Activated CD8-positive, alpha-beta T cell treated with anti-CD3 and anti-CD28 coated beads, Interleukin-2, amount 10 ng/mL, durations not matched to agents 7 days and 5 days (primary cell): ENCODE measurements around the gene CCL20. TPM values are rescaled to one million over a fixed set of nuclear protein-coding genes. Genes with fewer than 3 reads are reported as not detected.
A peak's percentile ranks its signal among the peaks of the same experiment; 100 is the strongest.

ENCODE experiments used
- ATAC-seq: fragments of 150-1000 bp; cut with Tn5 transposase; one replicate; pipeline ENCODE4 v1.10.0; 2021; ENCODE audit warnings: moderate library complexity
- CTCF ChIA-PET: fragments of 350-600 bp; sonication (Branson Sonifier 250); formaldehyde crosslinking; loops from one replicate; lab custom pipeline; 2021; ENCODE audit warnings: antibody characterized with exemption; lab: Charles Lee
- POLR2A ChIA-PET: fragments of 350-600 bp; sonication (Branson Sonifier 250); formaldehyde crosslinking; loops from one replicate; lab custom pipeline; 2021; ENCODE audit warnings: antibody characterized with exemption; lab: Charles Lee
- DNase-seq: peaks from one replicate; pipeline ENCODE4 v3.0.0-alpha.2; 2020
- H3K27ac Mint-ChIP-seq: one replicate; pipeline ENCODE4 v1.8.0; 2021; ENCODE audit warnings: mild to moderate bottlenecking, mixed read lengths
- H3K27me3 Mint-ChIP-seq: one replicate; pipeline ENCODE4 v1.8.0; 2021; ENCODE audit warnings: low read depth, mixed read lengths
- H3K36me3 Mint-ChIP-seq: one replicate; pipeline ENCODE4 v1.8.0; 2021; ENCODE audit warnings: low read depth, mixed read lengths
- H3K4me1 Mint-ChIP-seq: one replicate; pipeline ENCODE4 v1.8.0; 2021; ENCODE audit warnings: low read depth, mixed read lengths
- H3K4me3 Mint-ChIP-seq: one replicate; pipeline ENCODE4 v1.8.0; 2021; ENCODE audit warnings: mild to moderate bottlenecking, mixed read lengths
- H3K9me3 Mint-ChIP-seq: one replicate; pipeline ENCODE4 v1.8.0; 2022; ENCODE audit warnings: mixed read lengths; ENCODE audit not compliant: insufficient read depth
- total RNA-seq, 2 experiments: library from RNA; stranded (reverse); gene quantifications; one replicate each; pipeline ENCODE4 v1.2.3, GENCODE V29; 2021

CCL20 gene
- total RNA-seq, 2 experiments from 2014 or later: not detected

GRCh38 chr2:227848146-227848545 is 34.5 kb downstream of the CCL20 start:
- Mint-ChIP-seq H3K27me3 (peaks cover 4% of the 10 kb centered on the region), H3K27ac (no peak overlapping the region), H3K9me3 (no peaks in the 10 kb centered on the region), H3K4me1 (no peaks in the 10 kb centered on the region), H3K36me3 (no peaks in the 10 kb centered on the region), H3K4me3 (peak overlapping the region; percentile 22)
- ATAC-seq (no peak), DNase-seq (no peak)
- POLR2A ChIA-PET: no interaction called here
- CTCF ChIA-PET: no interaction called here

GRCh38 chr2:227848586-227848985 is 34.9 kb downstream of the CCL20 start:
- Mint-ChIP-seq H3K27ac (no peak overlapping the region), H3K9me3 (no peaks in the 10 kb centered on the region), H3K4me3 (peak overlapping the region; percentile 22), H3K27me3 (peaks cover 4% of the 10 kb centered on the region), H3K36me3 (no peaks in the 10 kb centered on the region), H3K4me1 (no peaks in the 10 kb centered on the region)
- peak; percentile 42 for ATAC-seq
- ChIA-PET POLR2A (no interaction called here), CTCF (no interaction called here)
- no peak for DNase-seq

DNA sequence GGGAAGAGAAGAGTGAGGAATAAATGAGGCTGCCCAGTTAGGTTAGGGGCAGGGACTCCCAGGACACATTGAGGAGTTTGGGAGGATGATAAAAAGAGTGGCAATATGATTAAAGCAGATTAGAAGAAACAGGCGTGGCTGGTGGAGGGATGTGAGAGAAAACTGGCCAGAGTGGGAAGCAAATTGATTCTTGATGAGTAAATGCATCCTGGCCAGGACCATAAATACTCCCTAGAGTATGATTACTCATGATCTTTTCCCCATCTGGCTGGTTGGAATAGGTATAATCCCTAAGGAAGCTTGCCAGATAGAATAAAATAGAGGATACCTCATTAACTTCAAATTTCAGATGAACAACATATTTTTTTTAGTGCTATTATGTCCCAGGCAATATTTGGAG is 36.3 kb downstream of the CCL20 start:
- Mint-ChIP-seq H3K4me3 (no peak overlapping the region), H3K36me3 (no peaks in the 10 kb centered on the region), H3K9me3 (no peaks in the 10 kb centered on the region), H3K4me1 (no peaks in the 10 kb centered on the region), H3K27me3 (peaks cover 4% of the 10 kb centered on the region), H3K27ac (no peak overlapping the region)
- CTCF ChIA-PET: no interaction called here
- no peak for DNase-seq
- POLR2A ChIA-PET: no interaction called here
- no peak for ATAC-seq

GRCh38 chr2:227853204-227853629 is 39.6 kb downstream of the CCL20 start:
- Mint-ChIP-seq H3K27ac (no peak overlapping the region), H3K4me1 (no peaks in the 10 kb centered on the region), H3K27me3 (peaks cover 4% of the 10 kb centered on the region), H3K9me3 (no peaks in the 10 kb centered on the region), H3K4me3 (no peak overlapping the region), H3K36me3 (no peaks in the 10 kb centered on the region)
- POLR2A ChIA-PET: no interaction called here
- no peak for ATAC-seq
- no peak for DNase-seq
- CTCF ChIA-PET: interaction anchor here (1.4 kb wide), 1 partner anchor 10 kb away, joined by 7 read pairs; no protein-coding TSS in a partner anchor

DNA sequence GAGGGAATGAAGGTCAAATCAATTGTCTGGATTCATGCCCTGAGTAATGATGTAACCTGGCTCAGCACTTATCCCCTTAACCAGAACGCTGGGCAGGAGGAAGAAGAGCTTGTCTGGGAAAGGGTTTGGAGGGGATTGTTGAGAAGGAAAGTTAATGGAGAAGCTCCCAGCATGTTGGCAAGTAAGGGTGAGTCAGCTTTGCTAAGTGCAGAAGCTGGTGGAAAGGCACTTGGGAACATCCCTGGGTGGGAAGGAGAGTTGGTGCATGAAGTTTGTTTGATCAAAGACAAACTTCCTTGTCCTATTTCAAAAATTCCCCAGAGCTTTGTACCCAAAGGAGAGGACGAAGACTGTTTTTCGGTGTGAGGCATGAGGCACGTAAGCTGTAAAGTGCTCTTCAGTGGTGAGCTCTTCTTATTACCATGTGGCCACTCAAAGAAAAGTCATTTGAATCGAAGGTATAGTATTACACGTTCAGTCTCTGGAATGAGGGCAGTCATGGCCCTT is 40.2 kb downstream of the CCL20 start:
- Mint-ChIP-seq H3K9me3 (no peaks in the 10 kb centered on the region), H3K36me3 (no peaks in the 10 kb centered on the region), H3K4me3 (no peak overlapping the region), H3K27me3 (peaks cover 4% of the 10 kb centered on the region), H3K27ac (no peak overlapping the region), H3K4me1 (no peaks in the 10 kb centered on the region)
- CTCF ChIA-PET: interaction anchor here (1.4 kb wide), 1 partner anchor 9 kb away, joined by 7 read pairs; no protein-coding TSS in a partner anchor
- ATAC-seq: no peak
- POLR2A ChIA-PET: no interaction called here
- no peak for DNase-seq

DNA sequence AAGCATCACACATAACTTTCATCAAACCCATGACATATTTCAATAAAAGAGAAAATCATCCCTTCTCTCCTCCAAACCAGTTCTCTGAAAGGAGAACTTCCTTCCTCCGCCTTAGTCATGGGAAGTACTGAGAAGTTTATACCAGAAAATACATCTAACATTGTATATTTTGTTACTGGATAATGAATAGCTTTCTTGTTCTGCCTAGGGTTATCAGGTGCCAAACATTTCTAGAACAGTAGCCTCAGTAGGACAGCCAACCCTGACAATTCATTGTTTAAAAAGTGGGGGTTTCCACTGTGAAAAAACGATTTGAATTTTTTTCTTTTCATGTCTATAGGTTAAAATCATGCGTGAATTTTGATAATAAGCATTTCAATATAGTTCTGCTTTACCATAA is 41.8 kb downstream of the CCL20 start:
- Mint-ChIP-seq H3K9me3 (no peaks in the 10 kb centered on the region), H3K27ac (no peak overlapping the region), H3K27me3 (peaks cover 4% of the 10 kb centered on the region), H3K4me3 (no peak overlapping the region), H3K4me1 (no peaks in the 10 kb centered on the region), H3K36me3 (no peaks in the 10 kb centered on the region)
- ATAC-seq (no peak), DNase-seq (no peak)
- POLR2A ChIA-PET: no interaction called here
- CTCF ChIA-PET: no interaction called here

GRCh38 chr2:227856697-227857096 is 43.1 kb downstream of the CCL20 start:
- Mint-ChIP-seq H3K36me3 (no peaks in the 10 kb centered on the region), H3K27me3 (peaks cover 2% of the 10 kb centered on the region), H3K4me3 (no peak overlapping the region), H3K4me1 (no peaks in the 10 kb centered on the region), H3K9me3 (no peaks in the 10 kb centered on the region), H3K27ac (no peak overlapping the region)
- DNase-seq: no peak
- ChIA-PET CTCF (no interaction called here), POLR2A (interaction anchor here (0.6 kb wide), 1 partner anchor 204 kb away, joined by 3 read pairs; no protein-coding TSS in a partner anchor)
- no peak for ATAC-seq

- ChIA-PET CTCF (interaction anchor here (0.8 to 1.4 kb wide), 4 partner anchors 86 to 328 kb away, joined by 3 to 5 read pairs (median 3); no protein-coding TSS in a partner anchor), POLR2A (no interaction called here)
- Mint-ChIP-seq H3K27ac (no peak overlapping the region), H3K9me3 (no peaks in the 10 kb centered on the region), H3K4me1 (no peaks in the 10 kb centered on the region), H3K4me3 (no peak overlapping the region), H3K27me3 (no peaks in the 10 kb centered on the region), H3K36me3 (no peaks in the 10 kb centered on the region)
- ATAC-seq: no peak
- no peak for DNase-seq
Measured at GRCh38 chr2:227860221-227860641, 46.6 kb downstream of the CCL20 start.

DNA sequence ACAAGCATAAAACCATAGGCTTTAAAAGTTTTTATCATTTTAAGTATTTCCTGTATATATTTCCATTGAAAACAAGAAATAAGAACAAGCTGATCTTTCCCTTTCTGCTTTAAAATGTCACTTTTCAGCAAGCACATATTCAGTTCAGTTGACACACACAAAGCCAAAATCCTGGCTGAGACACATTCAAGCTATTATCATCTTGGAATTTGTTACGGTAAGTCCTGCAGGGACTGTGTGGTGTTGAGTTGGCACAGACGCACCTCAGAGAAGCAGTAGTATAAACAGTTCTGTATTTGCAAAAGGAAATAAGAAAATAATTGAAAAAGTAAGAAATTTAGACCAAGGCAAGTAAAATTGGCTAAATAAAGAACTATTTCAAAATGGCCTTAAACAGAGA is 47.4 kb downstream of the CCL20 start:
- no peaks in the 10 kb centered on the region for H3K9me3 Mint-ChIP-seq
- POLR2A ChIA-PET: no interaction called here
- H3K27ac Mint-ChIP-seq: no peak overlapping the region
- H3K27me3 Mint-ChIP-seq: no peaks in the 10 kb centered on the region
- no peak overlapping the region for H3K4me3 Mint-ChIP-seq
- no peak for ATAC-seq
- H3K36me3 Mint-ChIP-seq: no peaks in the 10 kb centered on the region
- CTCF ChIA-PET: interaction anchor here (0.8 to 2.2 kb wide), 5 partner anchors 77 to 329 kb away, joined by 3 to 9 read pairs (median 3); no protein-coding TSS in a partner anchor
- H3K4me1 Mint-ChIP-seq: no peaks in the 10 kb centered on the region
- DNase-seq: no peak

DNA sequence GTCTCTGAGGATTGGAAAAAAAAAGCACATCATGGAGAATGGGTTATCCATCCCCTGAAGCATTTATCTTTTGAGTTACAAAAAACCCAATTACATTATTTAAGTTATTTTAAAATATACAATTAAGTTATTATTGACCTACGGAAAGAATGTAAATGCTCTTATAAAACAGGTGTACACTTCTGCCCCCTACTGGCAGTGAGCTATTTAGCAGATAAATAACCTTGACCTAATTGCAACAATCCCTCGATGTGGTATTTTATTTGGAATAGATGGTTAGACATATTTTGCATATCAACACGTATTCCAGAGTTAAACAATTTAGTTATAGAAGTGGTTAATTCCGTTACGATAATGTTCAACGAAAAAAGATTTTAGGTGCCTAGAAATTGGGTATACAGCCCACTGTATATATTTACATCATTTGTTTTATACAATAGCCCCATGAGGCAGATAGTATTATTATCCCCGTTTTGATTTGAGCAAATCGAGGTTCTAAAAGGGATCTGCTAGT is 48.6 kb downstream of the CCL20 start:
- Mint-ChIP-seq H3K27ac (no peak overlapping the region), H3K4me3 (no peak overlapping the region), H3K4me1 (no peaks in the 10 kb centered on the region), H3K36me3 (no peaks in the 10 kb centered on the region), H3K27me3 (no peaks in the 10 kb centered on the region), H3K9me3 (no peaks in the 10 kb centered on the region)
- peak; percentile 40 for DNase-seq
- ChIA-PET POLR2A (no interaction called here), CTCF (interaction anchor here (0.7 to 2.3 kb wide), 14 partner anchors 8 to 734 kb away, joined by 3 to 13 read pairs (median 5); partner anchors contain the start of gene DAW1)
- ATAC-seq: no peak

GRCh38 chr2:227862741-227863588 is 49.3 kb downstream of the CCL20 start:
- no peak for ATAC-seq
- no peaks in the 10 kb centered on the region for H3K27me3 Mint-ChIP-seq
- H3K4me3 Mint-ChIP-seq: no peak overlapping the region
- H3K36me3 Mint-ChIP-seq: no peaks in the 10 kb centered on the region
- no peaks in the 10 kb centered on the region for H3K9me3 Mint-ChIP-seq
- H3K4me1 Mint-ChIP-seq: no peaks in the 10 kb centered on the region
- H3K27ac Mint-ChIP-seq: no peak overlapping the region
- DNase-seq: no peak
- CTCF ChIA-PET: interaction anchor here (1.0 to 2.3 kb wide), 13 partner anchors 9 to 205 kb away, joined by 3 to 13 read pairs (median 5); partner anchors contain the start of gene DAW1
- POLR2A ChIA-PET: no interaction called here
